Measurements from ENCODE around the gene DNAH3.

GRCh38 chr16:21172650-21173049 lies 22.0 kb upstream of the DNAH3 start:
- TF ChIP-seq, protein P1, sequence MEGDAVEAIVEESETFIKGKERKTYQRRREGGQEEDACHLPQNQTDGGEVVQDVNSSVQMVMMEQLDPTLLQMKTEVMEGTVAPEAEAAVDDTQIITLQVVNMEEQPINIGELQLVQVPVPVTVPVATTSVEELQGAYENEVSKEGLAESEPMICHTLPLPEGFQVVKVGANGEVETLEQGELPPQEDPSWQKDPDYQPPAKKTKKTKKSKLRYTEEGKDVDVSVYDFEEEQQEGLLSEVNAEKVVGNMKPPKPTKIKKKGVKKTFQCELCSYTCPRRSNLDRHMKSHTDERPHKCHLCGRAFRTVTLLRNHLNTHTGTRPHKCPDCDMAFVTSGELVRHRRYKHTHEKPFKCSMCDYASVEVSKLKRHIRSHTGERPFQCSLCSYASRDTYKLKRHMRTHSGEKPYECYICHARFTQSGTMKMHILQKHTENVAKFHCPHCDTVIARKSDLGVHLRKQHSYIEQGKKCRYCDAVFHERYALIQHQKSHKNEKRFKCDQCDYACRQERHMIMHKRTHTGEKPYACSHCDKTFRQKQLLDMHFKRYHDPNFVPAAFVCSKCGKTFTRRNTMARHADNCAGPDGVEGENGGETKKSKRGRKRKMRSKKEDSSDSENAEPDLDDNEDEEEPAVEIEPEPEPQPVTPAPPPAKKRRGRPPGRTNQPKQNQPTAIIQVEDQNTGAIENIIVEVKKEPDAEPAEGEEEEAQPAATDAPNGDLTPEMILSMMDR (IDR thresholded peaks at IDR 0.05) = no peak
- TF ChIP-seq CREB1 (CRISPR knock-in tag; IDR thresholded peaks at IDR 0.05) (no peak), MXD4 (CRISPR knock-in tag; IDR thresholded peaks at IDR 0.05; ENCODE audit: borderline replicate concordance) (no peak), IRF1 (CRISPR knock-in tag; IDR thresholded peaks at IDR 0.05) (no peak), ZNF263 (CRISPR knock-in tag; IDR thresholded peaks at IDR 0.05; ENCODE audit: low read depth) (no peak), ATF3 (CRISPR knock-in tag; conservative IDR thresholded peaks at IDR 0.05) (no peak), HMGXB4 (CRISPR knock-in tag; IDR thresholded peaks at IDR 0.05) (no peak), FOXJ3 (CRISPR knock-in tag; IDR thresholded peaks at IDR 0.05; ENCODE audit: borderline replicate concordance) (no peak), ATF6 (CRISPR knock-in tag; IDR thresholded peaks at IDR 0.05) (no peak), CBFB (CRISPR knock-in tag; IDR thresholded peaks at IDR 0.05; ENCODE audit: low read depth) (no peak), PRRX2 (CRISPR knock-in tag; IDR thresholded peaks at IDR 0.05) (no peak)
- TF ChIP-seq, protein P2, sequence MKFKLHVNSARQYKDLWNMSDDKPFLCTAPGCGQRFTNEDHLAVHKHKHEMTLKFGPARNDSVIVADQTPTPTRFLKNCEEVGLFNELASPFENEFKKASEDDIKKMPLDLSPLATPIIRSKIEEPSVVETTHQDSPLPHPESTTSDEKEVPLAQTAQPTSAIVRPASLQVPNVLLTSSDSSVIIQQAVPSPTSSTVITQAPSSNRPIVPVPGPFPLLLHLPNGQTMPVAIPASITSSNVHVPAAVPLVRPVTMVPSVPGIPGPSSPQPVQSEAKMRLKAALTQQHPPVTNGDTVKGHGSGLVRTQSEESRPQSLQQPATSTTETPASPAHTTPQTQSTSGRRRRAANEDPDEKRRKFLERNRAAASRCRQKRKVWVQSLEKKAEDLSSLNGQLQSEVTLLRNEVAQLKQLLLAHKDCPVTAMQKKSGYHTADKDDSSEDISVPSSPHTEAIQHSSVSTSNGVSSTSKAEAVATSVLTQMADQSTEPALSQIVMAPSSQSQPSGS (CRISPR knock-in tag; IDR thresholded peaks at IDR 0.05; ENCODE audit: borderline replicate concordance, low read depth) = no peak
- TF ChIP-seq, protein P3, sequence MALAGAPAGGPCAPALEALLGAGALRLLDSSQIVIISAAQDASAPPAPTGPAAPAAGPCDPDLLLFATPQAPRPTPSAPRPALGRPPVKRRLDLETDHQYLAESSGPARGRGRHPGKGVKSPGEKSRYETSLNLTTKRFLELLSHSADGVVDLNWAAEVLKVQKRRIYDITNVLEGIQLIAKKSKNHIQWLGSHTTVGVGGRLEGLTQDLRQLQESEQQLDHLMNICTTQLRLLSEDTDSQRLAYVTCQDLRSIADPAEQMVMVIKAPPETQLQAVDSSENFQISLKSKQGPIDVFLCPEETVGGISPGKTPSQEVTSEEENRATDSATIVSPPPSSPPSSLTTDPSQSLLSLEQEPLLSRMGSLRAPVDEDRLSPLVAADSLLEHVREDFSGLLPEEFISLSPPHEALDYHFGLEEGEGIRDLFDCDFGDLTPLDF (CRISPR knock-in tag; IDR thresholded peaks at IDR 0.05) = no peak
